NCI-H146 treated with DMSO at 0.1 percent for 48 hours (cell line): ENCODE data around the gene LRRC74A.
A peak's percentile ranks its signal among the peaks of the same experiment; 100 is the strongest.

ENCODE experiments used
- DNase-seq: peaks from one replicate; lab custom pipeline; 2025; ENCODE audit not compliant: unreplicated experiment; lab: John Stamatoyannopoulos, UW

LRRC74A gene

DNA sequence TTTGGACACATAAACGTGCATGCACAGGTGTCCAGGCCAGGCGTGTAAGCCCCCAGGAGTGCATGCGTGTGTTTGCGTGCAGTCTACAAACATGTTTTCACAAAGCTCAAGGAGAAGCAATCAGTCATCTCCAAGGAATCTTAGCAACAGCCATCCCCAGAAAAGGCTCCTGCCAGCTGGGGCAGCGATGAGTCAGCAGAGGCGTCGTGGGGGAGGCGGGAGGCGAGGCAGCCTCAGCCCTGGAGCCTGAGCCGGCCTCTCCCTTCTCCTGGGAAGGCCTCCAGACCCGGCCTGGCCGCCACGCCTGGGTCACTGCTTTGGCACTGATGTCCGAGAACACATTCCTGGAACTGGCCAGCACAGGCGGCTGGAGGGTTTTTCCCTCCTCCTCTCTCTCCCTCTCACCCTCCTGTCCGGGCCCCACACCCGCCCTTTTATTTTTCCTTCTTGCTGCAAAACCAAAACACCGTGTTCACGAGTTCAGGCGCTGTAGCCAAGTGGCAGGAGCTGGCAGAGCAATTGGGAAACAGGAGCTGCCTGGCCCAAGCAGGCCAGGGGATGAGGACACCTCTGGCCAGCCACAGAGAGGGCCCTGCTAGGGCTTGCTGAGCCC, 92.7 kb downstream of the LRRC74A start:
- peak; percentile 2 for DNase-seq
